Hepatocyte (in vitro differentiated cells): ENCODE results near the gene KLHL3. TPM values are rescaled to one million over a fixed set of nuclear protein-coding genes. Genes with fewer than 3 reads are reported as not detected.

ENCODE experiments used
- DNase-seq: peaks from one replicate; pipeline ENCODE4 v3.0.0-alpha.2; 2016; ENCODE audit warnings: low spot score
- H2AFZ ChIP-seq: fragments of 200-600 bp; sonication (generic); 2 replicates; pipeline ENCODE4 v1.6.0; 2016; ENCODE audit warnings: antibody characterized with exemption, mild to moderate bottlenecking
- H3K27ac ChIP-seq: fragments of 200-600 bp; sonication (generic); 2 replicates; pipeline ENCODE4 v1.5.1; 2016; ENCODE audit warnings: mild to moderate bottlenecking
- H3K27me3 ChIP-seq: fragments of 200-600 bp; sonication (generic); 2 replicates; pipeline ENCODE4 v1.6.1; 2016
- H3K36me3 ChIP-seq: fragments of 200-600 bp; sonication (generic); replicated peaks from 2 replicates; pipeline ENCODE4 v1.5.1; 2016; ENCODE audit warnings: low read depth; ENCODE audit not compliant: insufficient read depth
- H3K4me1 ChIP-seq: fragments of 200-600 bp; sonication (generic); 2 replicates; pipeline ENCODE4 v1.5.1; 2016; ENCODE audit warnings: mild to moderate bottlenecking, moderate library complexity; ENCODE audit not compliant: insufficient read depth
- H3K4me2 ChIP-seq: fragments of 200-600 bp; sonication (generic); 2 replicates; pipeline ENCODE4 v1.6.0; 2016
- H3K4me3 ChIP-seq: fragments of 200-600 bp; sonication (generic); 2 replicates; pipeline ENCODE4 v1.5.1; 2016; ENCODE audit warnings: mild to moderate bottlenecking
- H3K79me2 ChIP-seq: fragments of 200-600 bp; sonication (generic); 2 replicates; pipeline ENCODE4 v1.6.0; 2017; ENCODE audit warnings: mild to moderate bottlenecking
- H3K9me2 ChIP-seq: fragments of 200-600 bp; sonication (generic); replicated peaks from 2 replicates; pipeline ENCODE4 v1.6.0; 2017; ENCODE audit warnings: mild to moderate bottlenecking; ENCODE audit not compliant: insufficient read depth
- H3K9me3 ChIP-seq: fragments of 200-600 bp; sonication (generic); 2 replicates; pipeline ENCODE4 v1.5.1; 2016; ENCODE audit warnings: low read depth, mild to moderate bottlenecking
- H4K20me1 ChIP-seq: fragments of 200-600 bp; sonication (generic); 2 replicates; pipeline ENCODE4 v1.6.0; 2016; ENCODE audit warnings: mild to moderate bottlenecking; ENCODE audit not compliant: insufficient read depth, poor library complexity, severe bottlenecking
- EZH2 ChIP-seq: fragments of 200-600 bp; sonication (generic); IDR thresholded peaks from 2 replicates; pipeline ENCODE4 v1.6.1; 2016; ENCODE audit warnings: antibody characterized with exemption, mild to moderate bottlenecking, borderline replicate concordance
- EZH2phosphoT487 ChIP-seq: fragments of 200-600 bp; sonication (generic); IDR thresholded peaks from one replicate; pipeline ENCODE4 v1.6.1; 2018; ENCODE audit warnings: antibody characterized with exemption, mild to moderate bottlenecking, low read depth, moderate library complexity; ENCODE audit not compliant: unreplicated experiment, severe bottlenecking
- WGBS: methylation state at CpG from one replicate; pipeline ENCODE4 v1.1.6; 2016; ENCODE audit warnings: low lambda C conversion rate; ENCODE audit errors: missing lambda C conversion rate; 5-methylcytosine and 5-hydroxymethylcytosine counted together
- polyA plus RNA-seq: library from polyadenylated mRNA; unstranded; fragments of >200 nt; fragmentation: Nextera tagmentation; extraction: Ambion mirVana; gene quantifications from 2 replicates; pipeline ENCODE4 v1.2.1, GENCODE V29; 2016
- total RNA-seq: library from RNA; depleted of rRNA; stranded (reverse); fragments of >200 nt; gene quantifications from 2 replicates; pipeline ENCODE4 v1.2.3, GENCODE V29; 2014
- TF ChIP-seq, protein P1 (sequence below): fragments of 200-600 bp; sonication (generic); IDR thresholded peaks from 2 replicates; pipeline ENCODE4 v1.5.1; 2016; ENCODE audit warnings: antibody characterized with exemption, mild to moderate bottlenecking; ENCODE audit not compliant: poor library complexity

The KLHL3 gene
- total and polyA plus RNA-seq, 2 experiments from 2014 or later, result 1.4 to 5.3 TPM

DNA sequence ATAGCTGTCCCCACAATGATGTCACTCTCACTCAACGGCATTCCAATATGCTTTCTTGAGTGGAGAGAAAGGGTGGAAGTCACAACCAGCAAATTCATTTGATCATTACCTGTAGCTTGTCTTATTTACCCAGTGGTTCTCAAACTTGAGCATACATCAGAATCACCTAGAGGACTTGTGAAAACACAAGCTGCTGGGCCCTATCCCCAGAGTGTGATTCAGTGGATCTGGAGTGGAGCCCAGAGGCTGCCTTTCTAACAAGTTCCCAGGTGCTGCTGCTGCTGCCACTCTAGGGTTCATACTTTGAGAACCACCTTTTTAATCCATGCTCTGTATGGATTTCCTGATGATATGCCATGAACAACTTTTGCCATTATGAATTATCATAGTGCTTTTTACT, 94.7 kb downstream of the KLHL3 start:
- H3K9me2 ChIP-seq, result no peaks in the 10 kb centered on the region
- DNase-seq, result no peak
- H3K27ac ChIP-seq, result no peak overlapping the region
- no peak overlapping the region for H2AFZ ChIP-seq
- 88% methylated on average over 1 of the region's 1 CpG for WGBS
- no peaks in the 10 kb centered on the region for H4K20me1 ChIP-seq
- H3K79me2 ChIP-seq, result no peaks in the 10 kb centered on the region
- no peaks in the 10 kb centered on the region for H3K9me3 ChIP-seq
- no peaks in the 10 kb centered on the region for H3K4me1 ChIP-seq
- no peaks in the 10 kb centered on the region for H3K27me3 ChIP-seq
- no peaks in the 10 kb centered on the region for H3K36me3 ChIP-seq
- no peak overlapping the region for H3K4me3 ChIP-seq
- H3K4me2 ChIP-seq, result no peak overlapping the region
- TF ChIP-seq, protein P1, sequence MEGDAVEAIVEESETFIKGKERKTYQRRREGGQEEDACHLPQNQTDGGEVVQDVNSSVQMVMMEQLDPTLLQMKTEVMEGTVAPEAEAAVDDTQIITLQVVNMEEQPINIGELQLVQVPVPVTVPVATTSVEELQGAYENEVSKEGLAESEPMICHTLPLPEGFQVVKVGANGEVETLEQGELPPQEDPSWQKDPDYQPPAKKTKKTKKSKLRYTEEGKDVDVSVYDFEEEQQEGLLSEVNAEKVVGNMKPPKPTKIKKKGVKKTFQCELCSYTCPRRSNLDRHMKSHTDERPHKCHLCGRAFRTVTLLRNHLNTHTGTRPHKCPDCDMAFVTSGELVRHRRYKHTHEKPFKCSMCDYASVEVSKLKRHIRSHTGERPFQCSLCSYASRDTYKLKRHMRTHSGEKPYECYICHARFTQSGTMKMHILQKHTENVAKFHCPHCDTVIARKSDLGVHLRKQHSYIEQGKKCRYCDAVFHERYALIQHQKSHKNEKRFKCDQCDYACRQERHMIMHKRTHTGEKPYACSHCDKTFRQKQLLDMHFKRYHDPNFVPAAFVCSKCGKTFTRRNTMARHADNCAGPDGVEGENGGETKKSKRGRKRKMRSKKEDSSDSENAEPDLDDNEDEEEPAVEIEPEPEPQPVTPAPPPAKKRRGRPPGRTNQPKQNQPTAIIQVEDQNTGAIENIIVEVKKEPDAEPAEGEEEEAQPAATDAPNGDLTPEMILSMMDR, result no peak
- TF ChIP-seq EZH2phosphoT487, result no peak

- H3K79me2 ChIP-seq, result no peaks in the 10 kb centered on the region
- H3K4me3 ChIP-seq, result no peak overlapping the region
- no peak for DNase-seq
- H3K27ac ChIP-seq, result no peak overlapping the region
- no peaks in the 10 kb centered on the region for H3K27me3 ChIP-seq
- no peaks in the 10 kb centered on the region for H3K9me2 ChIP-seq
- H3K4me1 ChIP-seq, result no peaks in the 10 kb centered on the region
- H3K36me3 ChIP-seq, result no peaks in the 10 kb centered on the region
- TF ChIP-seq EZH2, result no peak
- TF ChIP-seq, protein P1, result no peak
- TF ChIP-seq EZH2phosphoT487, result no peak
- no peak overlapping the region for H2AFZ ChIP-seq
- no peaks in the 10 kb centered on the region for H3K9me3 ChIP-seq
- H4K20me1 ChIP-seq, result no peaks in the 10 kb centered on the region
- 88% methylated on average over 11 of the region's 11 CpGs for whole genome bisulfite sequencing
- H3K4me2 ChIP-seq, result no peak overlapping the region
Measured at GRCh38 chr5:137639645-137640044, 96.2 kb downstream of the KLHL3 start.

DNA sequence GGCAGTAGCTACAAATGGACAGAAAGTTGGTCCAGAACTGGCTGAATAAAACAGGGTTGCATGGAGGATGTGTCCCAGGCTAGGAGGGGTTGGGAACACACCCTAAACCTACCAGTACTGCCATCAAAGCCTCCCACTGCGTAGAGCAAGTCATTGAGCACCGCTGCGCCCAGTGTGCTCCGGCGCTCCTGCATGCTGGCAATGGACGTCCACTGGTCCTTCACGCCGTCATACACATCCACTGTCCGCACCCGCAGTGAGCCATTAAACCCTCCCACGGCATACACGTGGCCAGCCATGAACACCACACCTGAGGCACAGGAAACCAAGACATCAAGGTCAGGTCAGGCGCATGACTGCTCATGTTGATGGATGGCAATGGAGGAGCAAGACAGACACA, 97.0 kb downstream of the KLHL3 start:
- TF ChIP-seq EZH2phosphoT487, result no peak
- TF ChIP-seq, protein P1, result no peak
- TF ChIP-seq EZH2, result no peak
- Histone ChIP-seq H3K4me2 (no peak overlapping the region), H3K4me1 (no peaks in the 10 kb centered on the region), H3K9me2 (no peaks in the 10 kb centered on the region), H3K79me2 (no peaks in the 10 kb centered on the region), H3K4me3 (no peak overlapping the region), H3K36me3 (no peaks in the 10 kb centered on the region), H3K27me3 (no peaks in the 10 kb centered on the region), H4K20me1 (no peaks in the 10 kb centered on the region), H3K27ac (no peak overlapping the region), H3K9me3 (no peaks in the 10 kb centered on the region), H2AFZ (no peak overlapping the region)
- WGBS, result 98% methylated on average over 13 of the region's 13 CpGs
- no peak for DNase-seq
